Hematopoietic multipotent progenitor cell treated with erythropoietin and hydrocortisone succinate and interleukin-3 and kit ligand, for 17 days (in vitro differentiated cells): ENCODE data around the gene WDR31.
"Not testable (repeated sequence)": the region's sequence is repeated elsewhere in the genome, so short reads cannot be mapped to it uniquely, and the experiment has no call there.

Experiments used
- DNase-seq: peaks from one replicate; pipeline ENCODE4 v3.0.0-alpha.2; 2015; ENCODE audit warnings: low spot score

The WDR31 gene

GRCh38 chr9:113298311-113298710 lies 41.8 kb downstream of the WDR31 start:
- DNase-seq = no peak

- DNase-seq = no peak
These were observed 43.1 kb downstream of the WDR31 start for GRCh38 chr9:113296796-113297558.

- not testable (repeated sequence) for DNase-seq
These were observed 43.8 kb downstream of the WDR31 start for GRCh38 chr9:113296247-113296646.

GRCh38 chr9:113293285-113293878 lies 46.7 kb downstream of the WDR31 start:
- DNase-seq = no peak

GRCh38 chr9:113290052-113290607 lies 49.9 kb downstream of the WDR31 start:
- peak; percentile 43 for DNase-seq

- no peak for DNase-seq
These were observed 51.0 kb downstream of the WDR31 start for GRCh38 chr9:113289091-113289490.

GRCh38 chr9:113281356-113281755 lies 58.7 kb downstream of the WDR31 start:
- no peak for DNase-seq

GRCh38 chr9:113278840-113279239 lies 61.2 kb downstream of the WDR31 start:
- no peak for DNase-seq

- peak; percentile 97 for DNase-seq
These were observed 64.6 kb downstream of the WDR31 start, which contains the start of the genes CDC26 and PRPF4 for GRCh38 chr9:113275157-113276131. Gene CDC26, minus strand, starts transcription at chr9:113275572. Its CDS starts 3,065 bp downstream, at chr9:113272507. Gene PRPF4, plus strand, starts transcription at chr9:113275658. Its CDS starts 86 bp downstream, at chr9:113275744.

GRCh38 chr9:113274474-113275156 lies 65.5 kb downstream of the WDR31 start:
- peak; percentile 88 for DNase-seq

- DNase-seq = no peak
These were observed 70.2 kb downstream of the WDR31 start for GRCh38 chr9:113269871-113270270.

GRCh38 chr9:113269355-113269754 lies 70.7 kb downstream of the WDR31 start:
- DNase-seq = no peak

GRCh38 chr9:113267911-113268566 lies 72.0 kb downstream of the WDR31 start:
- DNase-seq = no peak

GRCh38 chr9:113266174-113266573 lies 73.9 kb downstream of the WDR31 start:
- no peak for DNase-seq
